Endometrial microvascular endothelial cells (primary cell): ENCODE measurements around the gene RIN2. TPM values are rescaled to one million over a fixed set of nuclear protein-coding genes. Genes with fewer than 3 reads are reported as not detected.

Source experiments
- in situ Hi-C: cut with HindIII; loops from 2 replicates; pipeline ENCODE4 v1.10.0; 2017; ENCODE audit warnings: low sequenced_read_pairs, low pct_unique_long_range_greater_than_20kb; ENCODE audit errors: inconsistent ontology term
- total RNA-seq: library from RNA; depleted of rRNA; stranded (reverse); fragments of >200 nt; gene quantifications from one replicate; pipeline ENCODE4 v1.2.3, GENCODE V29; 2015; ENCODE audit errors: inconsistent ontology term

The RIN2 gene
- 22.3 TPM for total RNA-seq

DNA sequence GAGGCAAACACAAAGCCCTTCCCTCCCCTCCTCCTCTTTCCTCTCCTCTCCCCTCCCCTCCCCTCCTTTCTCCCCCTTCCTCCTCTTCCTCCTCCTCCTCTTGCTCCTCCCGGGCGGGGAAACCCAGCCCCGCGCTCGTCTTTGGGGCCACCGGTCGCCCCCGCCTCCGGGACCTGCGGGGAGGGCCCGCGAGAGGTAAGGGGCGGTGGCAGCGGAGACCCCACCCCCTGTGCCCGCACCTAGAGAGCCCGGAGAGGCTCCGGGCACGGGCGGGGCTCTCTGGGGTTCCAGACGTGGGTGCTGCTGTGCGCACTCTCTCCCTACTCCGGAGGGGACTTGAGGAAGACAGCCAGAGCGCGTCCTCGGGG, at the start of gene RIN2:
TSS of gene RIN2 (plus strand) at position 126 of the 368 bp plus-strand sequence. CDS start 131,344 bp downstream, outside the sequence.
- in situ Hi-C loops = no loop called here

GRCh38 chr20:19709635-19710335, 48.3 kb upstream of the RIN2 start:
- in situ Hi-C loops = no loop called here

- in situ Hi-C loops = no loop called here
These were observed 47.5 kb upstream of the RIN2 start for GRCh38 chr20:19710336-19711120.

GRCh38 chr20:19711126-19711525, 46.9 kb upstream of the RIN2 start:
- in situ Hi-C loops = no loop called here

DNA sequence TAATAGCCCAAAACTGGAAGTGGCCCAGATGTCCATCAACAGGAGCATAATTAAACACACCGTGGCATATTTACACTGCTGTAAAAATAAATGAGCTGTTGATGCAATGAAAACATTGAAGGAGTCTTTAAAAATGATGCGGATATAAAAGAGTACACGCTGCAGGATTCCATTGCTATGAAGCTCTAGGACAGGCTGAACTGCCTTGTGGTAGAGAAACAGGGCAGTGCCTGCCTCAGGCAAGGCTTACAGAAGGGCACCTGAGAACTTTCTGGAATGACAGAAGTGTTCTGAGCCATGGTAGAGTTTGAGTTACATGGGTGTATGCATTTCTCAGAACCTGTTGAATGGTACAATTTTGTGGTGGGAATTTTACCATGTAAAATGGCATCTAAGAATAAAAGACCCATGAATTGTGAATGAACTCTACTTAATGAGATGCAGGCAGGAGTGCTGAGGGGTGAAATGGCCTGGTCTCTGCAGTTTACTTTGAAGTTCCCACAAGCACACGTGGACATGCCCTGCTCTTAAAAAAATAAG, 45.3 kb upstream of the RIN2 start:
- in situ Hi-C loops = no loop called here

DNA sequence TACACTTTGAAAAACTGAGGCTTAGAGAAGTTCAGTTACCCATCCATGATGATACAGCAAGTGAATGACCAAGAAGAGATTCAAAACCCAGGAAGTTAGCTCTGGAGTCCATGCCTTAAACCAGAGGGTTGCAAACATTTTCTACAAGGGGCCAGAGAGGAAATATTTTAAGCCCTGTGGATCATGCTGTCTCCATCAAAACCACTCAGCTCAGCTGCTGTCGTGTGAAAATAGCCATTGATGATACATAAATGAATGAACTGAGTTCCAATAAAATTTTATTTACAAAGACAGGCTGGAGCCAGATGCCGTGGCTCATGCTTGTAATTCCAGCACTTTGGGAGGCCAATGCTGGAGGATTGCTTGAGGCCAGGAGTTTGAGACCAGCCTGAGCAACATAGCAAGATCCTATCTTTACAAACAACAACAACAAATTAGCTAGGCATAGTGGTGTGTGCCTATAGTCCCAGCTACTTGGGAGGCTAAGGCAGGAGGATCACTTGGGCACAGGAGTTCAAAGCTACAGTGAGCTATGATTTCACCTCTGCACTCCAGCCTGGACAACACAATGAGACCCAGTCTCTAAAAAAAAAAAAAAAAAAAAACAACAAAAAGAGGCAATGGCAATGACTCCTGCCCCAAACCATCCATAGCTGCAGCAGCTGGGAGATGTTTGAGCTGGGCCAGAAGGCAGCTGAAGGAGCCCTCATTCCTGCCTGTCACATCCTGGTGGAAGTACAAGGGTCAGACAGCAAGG, 44.1 kb upstream of the RIN2 start:
- in situ Hi-C loops = no loop called here

GRCh38 chr20:19714579-19714840, 43.5 kb upstream of the RIN2 start:
- in situ Hi-C loops = no loop called here

- in situ Hi-C loops = no loop called here
These were observed 42.1 kb upstream of the RIN2 start for GRCh38 chr20:19715986-19716385.

GRCh38 chr20:19718880-19719279, 39.2 kb upstream of the RIN2 start:
- in situ Hi-C loops = no loop called here

- in situ Hi-C loops = no loop called here
These were observed 37.1 kb upstream of the RIN2 start for GRCh38 chr20:19720991-19721390.

DNA sequence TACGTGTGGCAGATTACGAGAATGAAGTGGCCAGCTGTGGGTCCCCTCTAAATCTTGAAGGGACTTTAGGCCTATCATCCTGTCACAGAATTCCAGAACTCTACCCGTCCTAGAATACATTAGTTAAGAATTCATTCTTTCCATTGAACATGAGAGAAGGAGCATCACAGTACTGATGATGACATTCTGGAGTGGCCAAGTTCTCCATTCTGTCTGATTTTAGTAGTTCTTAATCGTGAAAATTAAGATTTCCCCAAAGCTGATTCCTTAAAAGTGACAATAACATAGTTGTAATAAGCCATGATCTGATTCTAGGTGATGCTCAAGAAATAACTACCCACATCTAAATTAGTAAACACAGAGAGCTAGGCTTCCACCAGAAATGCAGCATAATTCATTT, 35.0 kb upstream of the RIN2 start:
- in situ Hi-C loops = no loop called here

DNA sequence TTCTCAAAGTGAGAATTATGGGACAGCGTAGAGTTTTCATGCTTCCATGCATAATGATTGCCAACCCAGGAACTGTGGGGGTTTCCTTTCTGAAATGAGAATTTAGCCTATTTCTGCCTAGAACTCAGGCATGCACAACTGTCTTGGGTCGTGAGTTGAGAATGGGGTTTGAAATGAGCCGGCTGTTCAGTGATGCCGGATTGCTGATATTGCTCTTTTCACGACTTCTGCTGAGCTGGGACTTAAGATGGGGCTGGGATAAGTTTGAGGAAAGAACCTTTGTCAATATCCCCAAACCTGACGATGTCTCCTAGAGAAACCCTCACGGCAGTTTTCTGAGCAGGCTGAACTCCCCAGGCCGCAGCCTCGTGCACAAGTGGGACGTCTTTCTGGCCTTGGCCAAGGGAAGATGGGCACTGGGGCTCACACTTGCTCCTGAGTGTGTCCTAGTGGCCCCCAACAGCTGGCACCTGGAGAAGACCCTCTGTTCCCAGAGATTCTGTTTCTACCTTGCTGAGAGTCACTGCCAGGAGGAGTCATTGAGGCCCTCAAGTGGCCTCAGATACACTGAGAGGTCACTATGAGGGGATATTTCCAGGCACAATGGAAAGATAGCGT, 34.1 kb upstream of the RIN2 start:
- in situ Hi-C loops = no loop called here

DNA sequence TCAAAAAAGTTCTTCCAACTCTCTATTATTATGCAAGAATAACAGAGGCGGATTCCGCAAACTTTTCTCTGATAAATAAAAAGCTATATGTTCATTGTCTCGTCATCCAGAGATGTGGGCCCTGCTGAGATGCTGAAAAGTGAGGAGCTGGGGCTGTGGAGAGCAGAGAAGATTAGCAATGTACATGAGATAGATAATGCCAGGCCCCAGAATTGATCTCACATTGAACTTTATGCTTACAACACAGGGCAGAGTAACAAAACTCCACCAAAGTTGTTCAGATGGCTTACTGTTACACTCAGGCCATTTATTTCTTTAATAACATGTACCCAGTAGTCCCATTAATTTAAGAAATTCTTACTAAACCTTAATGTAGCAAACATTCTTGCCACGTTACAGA, 32.7 kb upstream of the RIN2 start:
- in situ Hi-C loops = no loop called here

GRCh38 chr20:19725814-19726525, 32.1 kb upstream of the RIN2 start:
- in situ Hi-C loops = no loop called here

GRCh38 chr20:19727251-19727847, 30.7 kb upstream of the RIN2 start:
- in situ Hi-C loops = no loop called here

DNA sequence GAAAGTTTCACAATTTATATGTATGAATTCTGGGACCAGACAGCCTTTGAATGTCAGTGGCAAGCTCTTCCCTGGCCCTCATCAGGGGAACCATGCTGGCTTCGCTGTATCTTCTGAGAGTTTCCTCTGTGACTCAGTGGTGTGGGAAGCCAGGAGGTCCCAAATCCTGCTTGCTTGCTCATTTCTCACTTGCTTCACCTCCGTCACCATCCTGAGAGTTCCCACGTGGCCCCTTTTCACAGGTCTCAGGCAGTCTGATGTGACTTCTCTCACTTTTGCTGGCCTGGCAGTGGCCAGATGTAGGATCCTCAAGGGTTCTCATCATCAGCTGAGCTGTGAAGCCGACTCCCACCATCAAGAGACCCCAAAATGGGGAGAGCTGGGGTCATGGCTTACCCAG, 28.4 kb upstream of the RIN2 start:
- in situ Hi-C loops = no loop called here

- in situ Hi-C loops = no loop called here
These were observed 27.4 kb upstream of the RIN2 start for GRCh38 chr20:19730706-19731105.

DNA sequence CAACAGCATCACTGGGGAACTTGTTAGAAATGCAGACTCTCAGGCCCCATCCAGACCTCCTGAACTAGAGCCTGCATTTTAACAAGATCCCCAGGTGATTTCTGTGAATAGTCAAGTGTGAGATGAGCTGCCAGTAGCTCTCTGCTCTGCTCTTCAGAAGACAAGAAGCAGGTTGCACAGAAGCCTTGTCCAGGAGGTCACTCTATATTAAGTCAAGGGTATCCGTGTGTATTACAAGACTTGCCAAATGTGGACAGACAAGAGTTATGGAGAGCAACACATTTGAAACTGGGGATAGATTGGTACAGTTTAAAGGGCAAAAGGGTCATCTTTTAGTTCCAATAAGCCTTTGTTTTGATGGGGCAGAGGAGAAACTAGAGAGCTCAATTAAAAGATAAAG, 23.2 kb upstream of the RIN2 start:
- in situ Hi-C loops = no loop called here
